HUES48 (cell line): ENCODE data around the gene PEDS1.
A peak's percentile ranks its signal among the peaks of the same experiment; 100 is the strongest.

Experiments used
- H3K27ac ChIP-seq: one replicate; pipeline ENCODE4 v1.7.0; 2013; ENCODE audit warnings: low read depth, low read length, inconsistent platforms
- H3K27me3 ChIP-seq: 2 replicates; pipeline ENCODE4 v1.6.1; 2013; ENCODE audit warnings: mild to moderate bottlenecking, low read length; ENCODE audit not compliant: control insufficient read depth, insufficient read depth
- H3K36me3 ChIP-seq: 2 replicates; pipeline ENCODE4 v1.6.1; 2013; ENCODE audit warnings: low read length; ENCODE audit not compliant: control insufficient read depth, insufficient read depth
- H3K4me1 ChIP-seq: 2 replicates; pipeline ENCODE4 v1.6.1; 2013; ENCODE audit warnings: mild to moderate bottlenecking, low read length; ENCODE audit not compliant: control insufficient read depth, insufficient read depth
- H3K4me3 ChIP-seq: 2 replicates; pipeline ENCODE4 v1.5.1; 2013; ENCODE audit warnings: mild to moderate bottlenecking, low read depth, low read length
- H3K9ac ChIP-seq: 2 replicates; pipeline ENCODE4 v1.6.1; 2013; ENCODE audit warnings: mild to moderate bottlenecking, low read depth, low read length, moderate library complexity
- H3K9me3 ChIP-seq: 2 replicates; pipeline ENCODE4 v1.6.1; 2013; ENCODE audit warnings: low read length; ENCODE audit not compliant: control insufficient read depth, insufficient read depth

Gene PEDS1

GRCh38 chr20:50120935-50121693 lies 32.4 kb downstream of the PEDS1 start:
- no peak overlapping the region for H3K27ac ChIP-seq
- H3K36me3 ChIP-seq, result peaks cover 23% of the 10 kb centered on the region
- no peak overlapping the region for H3K9ac ChIP-seq
- H3K4me1 ChIP-seq, result 0 out of 2 replicates have a peak, but pooled peaks cover 2% of the 10 kb centered on the region
- H3K27me3 ChIP-seq, result no peaks in the 10 kb centered on the region
- H3K9me3 ChIP-seq, result no peaks in the 10 kb centered on the region
- H3K4me3 ChIP-seq, result no peak overlapping the region

- Histone ChIP-seq H3K27ac (no peak overlapping the region), H3K36me3 (no peaks in the 10 kb centered on the region), H3K4me3 (no peak overlapping the region), H3K9me3 (no peaks in the 10 kb centered on the region), H3K27me3 (no peaks in the 10 kb centered on the region), H3K4me1 (peaks cover 8% of the 10 kb centered on the region; the same call in 1 of the 2 replicates), H3K9ac (no peak overlapping the region)
Measured at GRCh38 chr20:50118203-50118602, 35.3 kb downstream of the PEDS1 start.

- no peaks in the 10 kb centered on the region for H3K36me3 ChIP-seq
- H3K27ac ChIP-seq, result no peak overlapping the region
- H3K4me1 ChIP-seq, result peaks cover 14% of the 10 kb centered on the region; the same call in 1 of the 2 replicates
- H3K27me3 ChIP-seq, result no peaks in the 10 kb centered on the region
- no peaks in the 10 kb centered on the region for H3K9me3 ChIP-seq
- H3K9ac ChIP-seq, result no peak overlapping the region
- H3K4me3 ChIP-seq, result peak overlapping the region; percentile 81
Measured at GRCh38 chr20:50116368-50116999, 37.0 kb downstream of the PEDS1 start.

GRCh38 chr20:50115591-50116367 lies 37.7 kb downstream of the PEDS1 start:
- no peaks in the 10 kb centered on the region for H3K9me3 ChIP-seq
- H3K36me3 ChIP-seq, result 0 out of 2 replicates have a peak, but pooled peaks cover 4% of the 10 kb centered on the region
- peak overlapping the region; percentile 26 for H3K27ac ChIP-seq
- H3K4me1 ChIP-seq, result peaks cover 17% of the 10 kb centered on the region; the same call in 1 of the 2 replicates
- no peaks in the 10 kb centered on the region for H3K27me3 ChIP-seq
- peak overlapping the region; percentile 81 for H3K4me3 ChIP-seq
- peak overlapping the region; percentile 50 for H3K9ac ChIP-seq

- Histone ChIP-seq H3K9me3 (no peaks in the 10 kb centered on the region), H3K36me3 (0 out of 2 replicates have a peak, but pooled peaks cover 4% of the 10 kb centered on the region), H3K27me3 (no peaks in the 10 kb centered on the region), H3K9ac (peak overlapping the region; percentile 50; the same call in 1 of the 2 replicates), H3K4me3 (peak overlapping the region; percentile 81), H3K27ac (no peak overlapping the region), H3K4me1 (peaks cover 17% of the 10 kb centered on the region; the same call in 1 of the 2 replicates)
Measured at GRCh38 chr20:50115041-50115512, 38.4 kb downstream of the PEDS1 start.

GRCh38 chr20:50113420-50114224 lies 39.9 kb downstream of the PEDS1 start:
- Histone ChIP-seq H3K4me1 (peaks cover 17% of the 10 kb centered on the region; the same call in 1 of the 2 replicates), H3K4me3 (peak overlapping the region; percentile 93), H3K36me3 (peaks cover 8% of the 10 kb centered on the region; the same call in 1 of the 2 replicates), H3K9me3 (no peaks in the 10 kb centered on the region), H3K27ac (peak overlapping the region; percentile 96), H3K27me3 (no peaks in the 10 kb centered on the region), H3K9ac (peak overlapping the region; percentile 87)

- Histone ChIP-seq H3K4me3 (peak within 1 kb of the TSS; percentile 93), H3K4me1 (peaks cover 23% of the 10 kb centered on the region), H3K36me3 (peaks cover 14% of the 10 kb centered on the region), H3K9me3 (no peaks in the 10 kb centered on the region), H3K9ac (peak within 1 kb of the TSS; percentile 87), H3K27me3 (no peaks in the 10 kb centered on the region), H3K27ac (peak within 1 kb of the TSS; percentile 96)
Measured at GRCh38 chr20:50112512-50113419, 40.8 kb downstream of the PEDS1 start, which contains the start of gene UBE2V1. Gene UBE2V1, minus strand, starts transcription at chr20:50113150. Its CDS starts 22 bp downstream, at chr20:50113128.

- peak overlapping the region; percentile 96 for H3K27ac ChIP-seq
- peak overlapping the region; percentile 93 for H3K4me3 ChIP-seq
- H3K9me3 ChIP-seq, result no peaks in the 10 kb centered on the region
- no peaks in the 10 kb centered on the region for H3K27me3 ChIP-seq
- peak overlapping the region; percentile 87 for H3K9ac ChIP-seq
- H3K4me1 ChIP-seq, result peaks cover 30% of the 10 kb centered on the region
- H3K36me3 ChIP-seq, result peaks cover 14% of the 10 kb centered on the region
Measured at GRCh38 chr20:50111829-50112495, 41.6 kb downstream of the PEDS1 start.
